NCI-H1092 treated with DMSO at 0.1 percent for 48 hours (cell line): ENCODE measurements around the gene CC2D2B.
"Not testable (repeated sequence)": the region's sequence is repeated elsewhere in the genome, so short reads cannot be mapped to it uniquely, and the experiment has no call there.

Source experiments
- DNase-seq: peaks from one replicate; lab custom pipeline; 2025; lab: John Stamatoyannopoulos, UW

Gene CC2D2B

GRCh38 chr10:95907456-95908253 is at the start of gene CC2D2B:
Gene CC2D2B (plus strand): TSS chr10:95907975. CDS start chr10:95911324, 3,349 bp downstream.
- peak; percentile 77 for DNase-seq

- no peak for DNase-seq
These were observed 47.4 kb upstream of the CC2D2B start for GRCh38 chr10:95860166-95860940.

- DNase-seq = no peak
These were observed 46.4 kb upstream of the CC2D2B start for GRCh38 chr10:95861386-95861785.

- peak; percentile 12 for DNase-seq
These were observed 42.6 kb upstream of the CC2D2B start for GRCh38 chr10:95864906-95865813.

GRCh38 chr10:95865814-95866466 is 41.8 kb upstream of the CC2D2B start:
- DNase-seq = no peak

GRCh38 chr10:95866467-95866842 is 41.3 kb upstream of the CC2D2B start:
- no peak for DNase-seq

GRCh38 chr10:95867866-95868265 is 39.9 kb upstream of the CC2D2B start:
- no peak for DNase-seq

GRCh38 chr10:95872158-95872711 is 35.5 kb upstream of the CC2D2B start:
- DNase-seq = no peak

GRCh38 chr10:95873139-95873538 is 34.6 kb upstream of the CC2D2B start:
- DNase-seq = no peak

GRCh38 chr10:95873651-95874050 is 34.1 kb upstream of the CC2D2B start:
- no peak for DNase-seq

GRCh38 chr10:95874783-95875182 is 33.0 kb upstream of the CC2D2B start:
- DNase-seq = not testable (repeated sequence)

GRCh38 chr10:95876756-95877155 is 31.0 kb upstream of the CC2D2B start:
- no peak for DNase-seq

- no peak for DNase-seq
These were observed 29.9 kb upstream of the CC2D2B start for GRCh38 chr10:95877881-95878280.

GRCh38 chr10:95880704-95881103 is 27.1 kb upstream of the CC2D2B start:
- no peak for DNase-seq

- no peak for DNase-seq
These were observed 26.5 kb upstream of the CC2D2B start for GRCh38 chr10:95881316-95881715.

GRCh38 chr10:95889830-95890229 is 17.9 kb upstream of the CC2D2B start:
- DNase-seq = no peak

- no peak for DNase-seq
These were observed 11.5 kb upstream of the CC2D2B start for GRCh38 chr10:95896071-95896850.

- DNase-seq = not testable (repeated sequence)
These were observed 1.7 kb upstream of the CC2D2B start for GRCh38 chr10:95905897-95906580.

- peak; percentile 28 for DNase-seq
These were observed 909 bp upstream of the CC2D2B start for GRCh38 chr10:95906677-95907455.
